NCI-H1092 treated with DMSO at 0.1 percent for 48 hours (cell line): ENCODE data around the gene CDH11.

ENCODE experiments used
- DNase-seq: peaks from one replicate; lab custom pipeline; 2025; lab: John Stamatoyannopoulos, UW

The CDH11 gene

DNA sequence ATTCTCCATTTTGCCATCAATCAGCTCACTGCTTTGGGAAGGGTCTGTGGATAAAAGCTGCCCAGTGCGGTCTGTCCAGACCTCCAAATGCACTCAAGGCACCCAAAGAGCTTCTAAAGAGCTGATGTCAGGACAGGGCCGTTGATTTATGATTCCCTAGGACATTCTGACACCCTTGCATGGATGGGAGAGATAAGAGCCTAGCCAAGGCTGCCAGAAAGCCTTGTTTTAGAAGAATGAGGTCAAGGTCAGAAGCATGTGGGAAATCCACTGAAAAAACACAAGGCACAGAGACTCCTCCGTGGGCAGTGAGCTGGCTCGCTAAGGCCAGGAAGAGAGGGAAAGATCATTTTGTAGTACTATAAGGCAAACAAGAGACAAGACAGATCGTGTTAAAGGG is 214.0 kb downstream of the CDH11 start:
- DNase-seq, result no peak

GRCh38 chr16:64903770-64904169 is 218.1 kb downstream of the CDH11 start:
- no peak for DNase-seq

- DNase-seq, result no peak
Observed at GRCh38 chr16:64900517-64900916, 221.3 kb downstream of the CDH11 start.

DNA sequence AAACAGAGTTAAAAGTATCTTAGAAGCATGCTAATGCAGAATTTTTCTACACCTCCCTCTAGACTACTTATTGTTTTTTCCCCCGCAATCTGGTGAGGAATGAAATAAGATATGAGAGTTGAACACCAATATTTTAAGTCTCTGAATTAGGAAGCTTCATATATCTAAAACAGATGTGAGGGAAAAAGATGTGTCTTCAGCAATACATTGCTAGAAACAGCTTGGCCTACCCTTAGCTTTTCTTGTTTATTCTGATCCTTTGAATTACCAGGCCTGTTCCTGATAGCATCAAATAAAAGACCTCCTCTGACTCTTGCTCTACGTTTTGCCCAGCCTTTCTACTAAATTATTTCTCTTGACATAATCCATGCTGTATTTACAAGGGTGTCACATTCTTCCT is 221.8 kb downstream of the CDH11 start:
- DNase-seq, result no peak

- no peak for DNase-seq
Observed at GRCh38 chr16:64898159-64898558, 223.7 kb downstream of the CDH11 start.
